B cell (primary cell): ENCODE results near the gene ZNF214. TPM values are rescaled to one million over a fixed set of nuclear protein-coding genes. Genes with fewer than 3 reads are reported as not detected.

Source experiments
- ATAC-seq: fragments of 200-7000 bp; cut with Tn5 transposase; one replicate; pipeline ENCODE4 v1.10.0; 2021; ENCODE audit warnings: low read depth, mild to moderate bottlenecking, moderate number of reproducible peaks, moderate library complexity
- CTCF ChIA-PET: fragments of 350-600 bp; sonication (Branson Sonifier 250); formaldehyde crosslinking; loops from one replicate; lab custom pipeline; 2021; ENCODE audit warnings: antibody characterized with exemption, inconsistent platforms; lab: Charles Lee
- POLR2A ChIA-PET: fragments of 350-600 bp; sonication (Branson Sonifier 250); formaldehyde crosslinking; loops from one replicate; lab custom pipeline; 2021; ENCODE audit warnings: antibody characterized with exemption; lab: Charles Lee
- DNase-seq: peaks from one replicate; pipeline ENCODE4 v3.0.0; 2013
- H2AFZ ChIP-seq: 2 replicates; pipeline ENCODE4 v1.6.1; 2012; ENCODE audit warnings: mild to moderate bottlenecking, low read depth, low read length; ENCODE audit not compliant: insufficient read depth, poor library complexity, severe bottlenecking
- H3K27ac ChIP-seq, 2 donors: 1 replicate in 1 of 2; 2 replicates in 1 of 2; pipeline ENCODE4 v1.5.1; 2012 to 2013; ENCODE audit warnings: low read length in 2 of 2, mild to moderate bottlenecking in 2 of 2, moderate library complexity in 1 of 2
- H3K27me3 ChIP-seq, 4 experiments: fragments of 200-600 bp in 1 of 4; sonication (generic) in 1 of 4; replicated peaks in 1 of 4; 1 replicate in 2 of 4; 2 replicates in 2 of 4; pipeline versions ENCODE4 v1.6.1 to v1.7.0; 2013 to 2016; ENCODE audit warnings: low read length in 3 of 4, mild to moderate bottlenecking in 2 of 4, mixed read lengths in 1 of 4, moderate library complexity in 1 of 4; ENCODE audit not compliant: insufficient read depth in 4 of 4, control insufficient read depth in 3 of 4; ENCODE audit errors: control extremely low read depth in 1 of 4
- H3K36me3 ChIP-seq, 2 experiments: replicated peaks in 1 of 2; 1 replicate in 1 of 2; 2 replicates in 1 of 2; pipeline versions ENCODE4 v1.6.1 to v1.7.1; 2013; ENCODE audit warnings: low read length in 1 of 2; ENCODE audit not compliant: insufficient read depth in 2 of 2, control insufficient read depth in 1 of 2; ENCODE audit errors: control extremely low read depth in 1 of 2, extremely low read depth in 1 of 2
- H3K4me1 ChIP-seq, 2 donors: fragments of 200-600 bp in 1 of 2; sonication (generic) in 1 of 2; 1 replicate in 1 of 2; 2 replicates in 1 of 2; pipeline versions ENCODE4 v1.5.1 to v1.6.1; 2013 to 2017; ENCODE audit warnings: low read length in 2 of 2; ENCODE audit not compliant: control insufficient read depth in 2 of 2, insufficient read depth in 2 of 2
- H3K4me2 ChIP-seq: replicated peaks from 2 replicates; pipeline ENCODE3; 2012; ENCODE audit warnings: mild to moderate bottlenecking, low read depth, low read length; ENCODE audit not compliant: poor library complexity, severe bottlenecking
- H3K4me3 ChIP-seq, 5 experiments: fragments of 200-600 bp in 1 of 5; sonication (generic) in 1 of 5; 1 replicate in 3 of 5; 2 replicates in 2 of 5; pipeline versions ENCODE4 v1.5.1 to v1.7.0; 2011 to 2016; ENCODE audit warnings: low read length in 4 of 5, mild to moderate bottlenecking in 4 of 5, low read depth in 2 of 5, control low read depth in 1 of 5, moderate library complexity in 1 of 5; ENCODE audit not compliant: insufficient read depth in 1 of 5; ENCODE audit errors: control extremely low read depth in 1 of 5, extremely low read depth in 1 of 5
- H3K79me2 ChIP-seq: fragments of 200-600 bp; sonication (generic); one replicate; pipeline ENCODE4 v1.6.0; 2016; ENCODE audit warnings: low read length; ENCODE audit not compliant: control insufficient read depth, insufficient read depth
- H3K9ac ChIP-seq: fragments of 200-600 bp; sonication (generic); 2 replicates; pipeline ENCODE4 v1.6.1; 2017; ENCODE audit warnings: mild to moderate bottlenecking, low read length, moderate library complexity
- H3K9me3 ChIP-seq, 3 donors: one replicate each; pipeline versions ENCODE4 v1.6.1 to v1.7.1; 2013; ENCODE audit warnings: low read length in 2 of 3; ENCODE audit not compliant: control insufficient read depth in 2 of 3, insufficient read depth in 1 of 3; ENCODE audit errors: control extremely low read depth in 1 of 3
- H4K20me1 ChIP-seq: 2 replicates; pipeline ENCODE4 v1.6.0; 2012; ENCODE audit warnings: mild to moderate bottlenecking, low read length; ENCODE audit not compliant: insufficient read depth, control insufficient read depth, poor library complexity, severe bottlenecking
- H3K27ac Mint-ChIP-seq: one replicate; pipeline ENCODE4 v1.8.0; 2021; ENCODE audit warnings: mixed read lengths
- H3K27me3 Mint-ChIP-seq: one replicate; pipeline ENCODE4 v1.8.0; 2021; ENCODE audit warnings: mixed read lengths
- H3K4me1 Mint-ChIP-seq: one replicate; pipeline ENCODE4 v1.8.0; 2021; ENCODE audit warnings: mixed read lengths
- H3K4me3 Mint-ChIP-seq: one replicate; pipeline ENCODE4 v1.8.0; 2021; ENCODE audit warnings: mixed read lengths
- H3K9me3 Mint-ChIP-seq: one replicate; pipeline ENCODE4 v1.8.0; 2022; ENCODE audit warnings: mixed read lengths; ENCODE audit not compliant: insufficient read depth
- EZH2 ChIP-seq: IDR thresholded peaks from 2 replicates; pipeline ENCODE4 v1.6.1; 2012; ENCODE audit warnings: borderline replicate concordance, low read depth, mild to moderate bottlenecking, moderate library complexity, low read length; ENCODE audit not compliant: insufficient read depth, poor library complexity, severe bottlenecking
- WGBS: methylation state at CpG from one replicate; pipeline ENCODE4 v1.1.5; 2013; ENCODE audit warnings: missing lambda C conversion rate; ENCODE audit not compliant: insufficient coverage; 5-methylcytosine and 5-hydroxymethylcytosine counted together
- intact Hi-C: fragments of 100-400 bp; cut with micrococcal nuclease; formaldehyde crosslinking; loops from one replicate; pipeline ENCODE4 v1.10.0; 2022
- polyA plus RNA-seq: library from polyadenylated mRNA; depleted of rRNA; stranded (reverse); fragments of >200 nt; gene quantifications from 2 replicates; pipeline ENCODE4 v1.2.3, GENCODE V29; 2012
- total RNA-seq, 2 donors: library from RNA; stranded (reverse); fragments of 120-200 nt in 1 of 2; gene quantifications; 1 replicate in 1 of 2; 2 replicates in 1 of 2; pipeline versions ENCODE4 v1.2.3 to v1.2.4, GENCODE V29; 2013 to 2022
- TF ChIP-seq, protein P1 (sequence below): fragments of 200-600 bp; IDR thresholded peaks from one replicate; pipeline ENCODE4 v1.8.0; 2022; ENCODE audit warnings: antibody characterized with exemption, mild to moderate bottlenecking

The ZNF214 gene
- total and polyA plus RNA-seq, 2 donors (not counting 1 experiment from before 2014, with no cell fraction given) = not detected

DNA sequence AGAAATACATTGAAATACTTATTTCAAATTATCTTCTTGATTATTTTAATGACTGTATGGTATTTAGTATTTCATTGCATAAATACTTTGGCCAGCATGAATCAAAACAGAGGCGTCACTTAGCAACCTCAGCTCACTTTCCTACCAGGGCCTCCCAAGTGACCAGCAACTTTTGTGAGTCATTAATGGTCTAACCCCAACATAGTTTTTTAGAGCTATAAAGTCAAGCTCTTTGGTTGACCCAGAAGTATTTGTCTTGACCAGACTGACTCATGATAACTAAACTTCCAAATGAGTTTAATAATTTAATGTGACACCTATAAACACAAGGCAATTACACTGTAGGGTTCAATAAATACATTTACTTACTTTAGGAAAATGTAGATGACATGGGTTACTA lies 40.7 kb upstream of the ZNF214 start:
- H3K27me3 Mint-ChIP-seq = peaks cover 6% of the 10 kb centered on the region
- Histone ChIP-seq H3K9ac (no peak overlapping the region), H2AFZ (no peak overlapping the region), H3K4me2 (no peak overlapping the region), H3K4me1 (no peaks in the 10 kb centered on the region), H4K20me1 (no peaks in the 10 kb centered on the region), H3K27ac (no peak overlapping the region), H3K9me3 (no peaks in the 10 kb centered on the region), H3K4me3 (no peak overlapping the region), H3K36me3 (no peaks in the 10 kb centered on the region), H3K27me3 (peaks cover 0 to 7% (median 0%) of the 10 kb centered on the region in 4 experiments), H3K79me2 (no peaks in the 10 kb centered on the region)
- no peak overlapping the region for H3K27ac Mint-ChIP-seq
- H3K4me1 Mint-ChIP-seq = no peaks in the 10 kb centered on the region
- DNase-seq (no peak), ATAC-seq (no peak)
- CTCF ChIA-PET = no interaction called here
- TF ChIP-seq, protein P1, sequence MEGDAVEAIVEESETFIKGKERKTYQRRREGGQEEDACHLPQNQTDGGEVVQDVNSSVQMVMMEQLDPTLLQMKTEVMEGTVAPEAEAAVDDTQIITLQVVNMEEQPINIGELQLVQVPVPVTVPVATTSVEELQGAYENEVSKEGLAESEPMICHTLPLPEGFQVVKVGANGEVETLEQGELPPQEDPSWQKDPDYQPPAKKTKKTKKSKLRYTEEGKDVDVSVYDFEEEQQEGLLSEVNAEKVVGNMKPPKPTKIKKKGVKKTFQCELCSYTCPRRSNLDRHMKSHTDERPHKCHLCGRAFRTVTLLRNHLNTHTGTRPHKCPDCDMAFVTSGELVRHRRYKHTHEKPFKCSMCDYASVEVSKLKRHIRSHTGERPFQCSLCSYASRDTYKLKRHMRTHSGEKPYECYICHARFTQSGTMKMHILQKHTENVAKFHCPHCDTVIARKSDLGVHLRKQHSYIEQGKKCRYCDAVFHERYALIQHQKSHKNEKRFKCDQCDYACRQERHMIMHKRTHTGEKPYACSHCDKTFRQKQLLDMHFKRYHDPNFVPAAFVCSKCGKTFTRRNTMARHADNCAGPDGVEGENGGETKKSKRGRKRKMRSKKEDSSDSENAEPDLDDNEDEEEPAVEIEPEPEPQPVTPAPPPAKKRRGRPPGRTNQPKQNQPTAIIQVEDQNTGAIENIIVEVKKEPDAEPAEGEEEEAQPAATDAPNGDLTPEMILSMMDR = no peak
- TF ChIP-seq EZH2 = no peak
- no CpG with 5 or more reads among the region's 1 CpG for WGBS
- intact Hi-C loops = no loop called here
- H3K9me3 Mint-ChIP-seq = no peaks in the 10 kb centered on the region
- H3K4me3 Mint-ChIP-seq = no peak overlapping the region
- POLR2A ChIA-PET = no interaction called here

- Histone ChIP-seq H3K79me2 (no peaks in the 10 kb centered on the region), H3K4me2 (no peak overlapping the region), H3K27ac (no peak overlapping the region), H3K4me1 (no peaks in the 10 kb centered on the region), H3K4me3 (no peak overlapping the region), H4K20me1 (no peaks in the 10 kb centered on the region), H3K9me3 (no peaks in the 10 kb centered on the region), H3K27me3 (peaks cover 0 to 7% (median 0%) of the 10 kb centered on the region in 4 experiments), H3K9ac (no peak overlapping the region), H3K36me3 (no peaks in the 10 kb centered on the region), H2AFZ (no peak overlapping the region)
- POLR2A ChIA-PET = no interaction called here
- H3K4me3 Mint-ChIP-seq = no peak overlapping the region
- intact Hi-C loops = no loop called here
- H3K9me3 Mint-ChIP-seq = no peaks in the 10 kb centered on the region
- H3K27ac Mint-ChIP-seq = no peak overlapping the region
- CTCF ChIA-PET = no interaction called here
- peaks cover 6% of the 10 kb centered on the region for H3K27me3 Mint-ChIP-seq
- 67% methylated on average over 2 of the region's 2 CpGs for WGBS
- DNase-seq (no peak), ATAC-seq (no peak)
- no peaks in the 10 kb centered on the region for H3K4me1 Mint-ChIP-seq
- TF ChIP-seq, protein P1 = no peak
Measured at GRCh38 chr11:7057641-7058040, 37.5 kb upstream of the ZNF214 start.
